SK-N-MC (cell line): ENCODE data around the gene ADH5.
"Not testable (repeated sequence)": the region's sequence is repeated elsewhere in the genome, so short reads cannot be mapped to it uniquely, and the experiment has no call there.

Experiments used
- EZH2 ChIP-seq: fragments of 200-600 bp; sonication (generic); IDR thresholded peaks from one replicate; pipeline ENCODE4 v1.6.1; 2017; ENCODE audit warnings: antibody characterized with exemption
- POLR2AphosphoS5 ChIP-seq: IDR thresholded peaks from 2 replicates; pipeline ENCODE4 v1.6.1; 2012; ENCODE audit warnings: mild to moderate bottlenecking, low read depth, low read length, borderline replicate concordance

GRCh38 chr4:99023800-99024251 lies 64.8 kb downstream of the ADH5 start:
- TF ChIP-seq EZH2, POLR2AphosphoS5: not testable (repeated sequence)
